HL-60 (cell line): Measurements from ENCODE around the gene FSTL4.

Experiments used
- DNase-seq, 2 experiments: peaks; one replicate each; pipeline ENCODE4 v3.0.0-alpha.2; 2010 to 2020; ENCODE audit warnings: low read depth in 1 of 2, low spot score in 1 of 2
- H3K27ac ChIP-seq: fragments of 250-450 bp; sonication (Bioruptor Pico); replicated peaks from 2 replicates; pipeline ENCODE4 v1.5.1; 2020; ENCODE audit warnings: mild to moderate bottlenecking, moderate library complexity
- H3K27me3 ChIP-seq: fragments of 250-450 bp; sonication (Bioruptor Pico); 2 replicates; pipeline ENCODE4 v1.5.1; 2021; ENCODE audit warnings: mild to moderate bottlenecking, moderate library complexity; ENCODE audit not compliant: insufficient read depth, poor library complexity, severe bottlenecking
- H3K4me3 ChIP-seq: replicated peaks from 2 replicates; pipeline ENCODE4 v1.5.1; 2011; ENCODE audit warnings: mild to moderate bottlenecking, control low read depth, low read length; ENCODE audit not compliant: insufficient read depth
- CTCF ChIP-seq: IDR thresholded peaks from one replicate; pipeline ENCODE4 v1.5.1; 2011; ENCODE audit warnings: low read length, control low read depth, inconsistent platforms; ENCODE audit not compliant: insufficient read depth
- GABPA ChIP-seq: IDR thresholded peaks from 2 replicates; pipeline ENCODE4 v1.6.1; 2012; ENCODE audit warnings: low read depth
- POLR2AphosphoS5 ChIP-seq: IDR thresholded peaks from 2 replicates; pipeline ENCODE4 v1.6.1; 2012; ENCODE audit warnings: low read depth
- REST ChIP-seq: IDR thresholded peaks from 2 replicates; pipeline ENCODE4 v1.6.1; 2012; ENCODE audit warnings: low read depth; ENCODE audit not compliant: insufficient replicate concordance
- SPI1 ChIP-seq: IDR thresholded peaks from 2 replicates; pipeline ENCODE4 v1.6.1; 2012; ENCODE audit warnings: low read depth, mild to moderate bottlenecking, borderline replicate concordance

The FSTL4 gene

GRCh38 chr5:133472829-133473228, 139.5 kb downstream of the FSTL4 start:
- Histone ChIP-seq H3K27me3 (no peaks in the 10 kb centered on the region), H3K27ac (no peak overlapping the region), H3K4me3 (no peak overlapping the region)
- TF ChIP-seq CTCF (no peak), POLR2AphosphoS5 (no peak), SPI1 (no peak), GABPA (no peak), REST (no peak)
- no peak for DNase-seq

GRCh38 chr5:133471699-133472098, 140.6 kb downstream of the FSTL4 start:
- Histone ChIP-seq H3K27ac (no peak overlapping the region), H3K4me3 (no peak overlapping the region), H3K27me3 (no peaks in the 10 kb centered on the region)
- no peak for DNase-seq
- TF ChIP-seq POLR2AphosphoS5: no peak

GRCh38 chr5:133470841-133471240, 141.5 kb downstream of the FSTL4 start:
- peak in 1 of 2 experiments; percentile 29 for DNase-seq
- no peak overlapping the region for H3K4me3 ChIP-seq
- no peak for TF ChIP-seq POLR2AphosphoS5
- TF ChIP-seq REST: no peak
- no peak for TF ChIP-seq GABPA
- no peak for TF ChIP-seq SPI1
- TF ChIP-seq CTCF: no peak
- no peaks in the 10 kb centered on the region for H3K27me3 ChIP-seq
- H3K27ac ChIP-seq: no peak overlapping the region

- no peak for DNase-seq
- H3K4me3 ChIP-seq: no peak overlapping the region
- no peaks in the 10 kb centered on the region for H3K27me3 ChIP-seq
- TF ChIP-seq REST (no peak), POLR2AphosphoS5 (no peak), SPI1 (no peak), GABPA (no peak), CTCF (no peak)
- H3K27ac ChIP-seq: no peak overlapping the region
Observed at GRCh38 chr5:133469846-133470245, 142.5 kb downstream of the FSTL4 start.
